ENCODE data around the gene NUDCD3.

- TF ChIP-seq EZH2 (IDR thresholded peaks at IDR 0.05; ENCODE audit: low read length, unreplicated experiment) (no peak), CTCF (conservative IDR thresholded peaks at IDR 0.05; ENCODE audit: low read depth, low read length) (no peak), EZH2phosphoT487 (IDR thresholded peaks at IDR 0.05; ENCODE audit: borderline replicate concordance, low read length) (no peak)
Measured at GRCh38 chr7:44433255-44434022, 57.0 kb downstream of the NUDCD3 start.

Measured in PC-3 (cell line).